ENCODE data around the gene AP1M2.

DNA sequence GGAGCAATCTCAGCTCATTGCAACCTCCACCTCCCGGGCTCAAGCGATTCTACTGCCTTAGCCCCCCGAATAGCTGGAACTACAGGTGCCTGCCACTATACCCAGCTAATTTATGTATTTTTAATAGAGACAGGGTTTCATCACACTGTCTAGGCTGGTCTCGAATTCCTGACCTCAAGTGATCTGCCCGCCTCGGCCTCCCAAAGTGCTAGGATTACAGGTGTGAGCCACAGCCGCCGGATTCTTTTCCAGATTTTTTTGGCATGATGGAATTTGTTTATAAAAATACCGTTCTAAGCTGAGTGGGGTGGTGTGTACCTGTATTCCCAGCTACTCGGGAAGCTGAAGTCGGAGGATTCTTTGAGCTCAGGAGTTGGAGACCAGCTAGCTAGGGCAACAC is 49.4 kb downstream of the AP1M2 start:
- TF ChIP-seq, protein P1, sequence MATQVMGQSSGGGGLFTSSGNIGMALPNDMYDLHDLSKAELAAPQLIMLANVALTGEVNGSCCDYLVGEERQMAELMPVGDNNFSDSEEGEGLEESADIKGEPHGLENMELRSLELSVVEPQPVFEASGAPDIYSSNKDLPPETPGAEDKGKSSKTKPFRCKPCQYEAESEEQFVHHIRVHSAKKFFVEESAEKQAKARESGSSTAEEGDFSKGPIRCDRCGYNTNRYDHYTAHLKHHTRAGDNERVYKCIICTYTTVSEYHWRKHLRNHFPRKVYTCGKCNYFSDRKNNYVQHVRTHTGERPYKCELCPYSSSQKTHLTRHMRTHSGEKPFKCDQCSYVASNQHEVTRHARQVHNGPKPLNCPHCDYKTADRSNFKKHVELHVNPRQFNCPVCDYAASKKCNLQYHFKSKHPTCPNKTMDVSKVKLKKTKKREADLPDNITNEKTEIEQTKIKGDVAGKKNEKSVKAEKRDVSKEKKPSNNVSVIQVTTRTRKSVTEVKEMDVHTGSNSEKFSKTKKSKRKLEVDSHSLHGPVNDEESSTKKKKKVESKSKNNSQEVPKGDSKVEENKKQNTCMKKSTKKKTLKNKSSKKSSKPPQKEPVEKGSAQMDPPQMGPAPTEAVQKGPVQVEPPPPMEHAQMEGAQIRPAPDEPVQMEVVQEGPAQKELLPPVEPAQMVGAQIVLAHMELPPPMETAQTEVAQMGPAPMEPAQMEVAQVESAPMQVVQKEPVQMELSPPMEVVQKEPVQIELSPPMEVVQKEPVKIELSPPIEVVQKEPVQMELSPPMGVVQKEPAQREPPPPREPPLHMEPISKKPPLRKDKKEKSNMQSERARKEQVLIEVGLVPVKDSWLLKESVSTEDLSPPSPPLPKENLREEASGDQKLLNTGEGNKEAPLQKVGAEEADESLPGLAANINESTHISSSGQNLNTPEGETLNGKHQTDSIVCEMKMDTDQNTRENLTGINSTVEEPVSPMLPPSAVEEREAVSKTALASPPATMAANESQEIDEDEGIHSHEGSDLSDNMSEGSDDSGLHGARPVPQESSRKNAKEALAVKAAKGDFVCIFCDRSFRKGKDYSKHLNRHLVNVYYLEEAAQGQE (IDR thresholded peaks at IDR 0.05; ENCODE audit: insufficient read depth in 1 of 2, low read depth in 2 of 2, low read length in 2 of 2), result no peak
- no peak for TF ChIP-seq POLR2AphosphoS5 (IDR thresholded peaks at IDR 0.05; ENCODE audit: low read depth, low read length)

All from PFSK-1 (cell line).